ENCODE data around the gene GPC6. TPM values are rescaled to one million over a fixed set of nuclear protein-coding genes. Genes with fewer than 3 reads are reported as not detected.
A peak's percentile ranks its signal among the peaks of the same experiment; 100 is the strongest.

GPC6 gene
- total RNA-seq, 4 donors from 2014 or later: 13.7 to 21.7 (median 16.5) TPM

DNA sequence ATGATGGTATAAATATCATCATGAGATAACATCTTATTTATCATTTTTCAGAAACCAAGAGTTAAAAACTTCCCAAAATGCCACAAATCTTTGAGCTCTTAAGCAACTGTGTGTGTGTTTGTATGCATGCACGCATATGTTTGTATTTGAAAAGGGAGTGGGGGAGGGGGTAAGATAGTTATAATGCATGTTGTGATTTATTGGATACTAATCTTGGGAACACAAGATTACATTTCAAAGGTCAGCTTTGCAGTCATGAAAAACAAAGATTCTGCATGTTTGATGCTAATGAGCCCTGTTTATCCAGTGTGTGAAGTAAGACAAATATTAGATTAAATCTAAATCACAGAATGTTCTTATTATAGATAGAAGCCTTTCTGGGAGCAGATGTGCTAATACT lies 897.0 kb downstream of the GPC6 start:
- Histone ChIP-seq H3K4me1 (no peaks in the 10 kb centered on the region), H3K4me3 (no peak overlapping the region), H3K36me3 (no peaks in the 10 kb centered on the region), H3K27ac (no peak overlapping the region), H3K27me3 (no peaks in the 10 kb centered on the region), H3K9me3 (no peaks in the 10 kb centered on the region)
- no peak for ATAC-seq
- 67 to 100% methylated on average over 1 of the region's 1 CpG for WGBS, 2 donors (ENCODE audit: low coverage in 1 of 2)
- TF ChIP-seq POLR2AphosphoS5 (IDR thresholded peaks at IDR 0.05) (no peak), EP300 (IDR thresholded peaks at IDR 0.05) (no peak), POLR2A (IDR thresholded peaks at IDR 0.05) (no peak)
- TF ChIP-seq, protein P1, sequence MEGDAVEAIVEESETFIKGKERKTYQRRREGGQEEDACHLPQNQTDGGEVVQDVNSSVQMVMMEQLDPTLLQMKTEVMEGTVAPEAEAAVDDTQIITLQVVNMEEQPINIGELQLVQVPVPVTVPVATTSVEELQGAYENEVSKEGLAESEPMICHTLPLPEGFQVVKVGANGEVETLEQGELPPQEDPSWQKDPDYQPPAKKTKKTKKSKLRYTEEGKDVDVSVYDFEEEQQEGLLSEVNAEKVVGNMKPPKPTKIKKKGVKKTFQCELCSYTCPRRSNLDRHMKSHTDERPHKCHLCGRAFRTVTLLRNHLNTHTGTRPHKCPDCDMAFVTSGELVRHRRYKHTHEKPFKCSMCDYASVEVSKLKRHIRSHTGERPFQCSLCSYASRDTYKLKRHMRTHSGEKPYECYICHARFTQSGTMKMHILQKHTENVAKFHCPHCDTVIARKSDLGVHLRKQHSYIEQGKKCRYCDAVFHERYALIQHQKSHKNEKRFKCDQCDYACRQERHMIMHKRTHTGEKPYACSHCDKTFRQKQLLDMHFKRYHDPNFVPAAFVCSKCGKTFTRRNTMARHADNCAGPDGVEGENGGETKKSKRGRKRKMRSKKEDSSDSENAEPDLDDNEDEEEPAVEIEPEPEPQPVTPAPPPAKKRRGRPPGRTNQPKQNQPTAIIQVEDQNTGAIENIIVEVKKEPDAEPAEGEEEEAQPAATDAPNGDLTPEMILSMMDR (IDR thresholded peaks at IDR 0.05): no peak

DNA sequence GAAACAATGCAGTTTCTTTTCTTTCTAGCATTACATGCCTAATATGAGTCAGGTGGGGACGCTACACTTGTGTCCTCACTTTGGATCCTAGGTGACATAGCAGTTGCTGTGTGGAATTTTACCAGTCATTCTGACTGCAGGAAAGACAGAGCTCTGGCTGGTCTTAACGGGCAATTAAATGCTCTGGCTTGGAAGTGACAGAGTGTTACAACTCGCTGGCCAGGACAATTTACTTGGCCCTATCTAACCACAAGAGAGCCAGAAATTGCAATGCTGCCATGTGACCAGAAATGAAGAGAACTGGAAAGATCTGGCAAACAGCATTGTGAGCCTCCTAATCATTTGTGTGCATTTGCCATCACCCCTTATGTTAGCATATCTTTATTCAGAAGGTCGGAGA lies 901.8 kb downstream of the GPC6 start:
- WGBS, 2 donors (ENCODE audit: low coverage in 1 of 2): 35 to 52% methylated on average over 2 to 4 of the region's 4 CpGs
- no peak overlapping the region for H3K4me3 ChIP-seq
- no peaks in the 10 kb centered on the region for H3K36me3 ChIP-seq

DNA sequence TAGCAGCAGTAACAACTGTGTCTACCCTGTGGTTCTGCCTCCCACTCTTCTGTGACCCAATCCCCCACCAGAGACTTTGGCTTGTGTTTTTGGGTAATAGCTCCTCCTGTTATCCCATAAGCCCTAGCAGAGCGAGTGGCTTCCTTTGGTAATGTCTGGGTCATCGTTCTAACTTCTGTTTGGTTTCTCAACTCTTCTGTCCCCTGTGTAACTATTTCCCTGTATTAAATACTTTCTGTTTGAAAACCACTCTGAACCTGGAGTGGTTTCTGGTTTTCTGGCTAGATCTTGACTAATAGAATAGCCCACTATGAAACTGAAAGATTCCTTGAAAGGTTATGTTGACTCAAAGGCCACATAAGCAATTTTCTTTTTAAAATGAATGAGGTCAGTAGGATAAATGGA lies 902.9 kb downstream of the GPC6 start:
- no peak overlapping the region for H3K27ac ChIP-seq
- H3K36me3 ChIP-seq: no peaks in the 10 kb centered on the region
- no peak overlapping the region for H3K4me3 ChIP-seq
- TF ChIP-seq, protein P1 (IDR thresholded peaks at IDR 0.05): no peak
- TF ChIP-seq POLR2A (IDR thresholded peaks at IDR 0.05) (no peak), POLR2AphosphoS5 (IDR thresholded peaks at IDR 0.05) (no peak), EP300 (IDR thresholded peaks at IDR 0.05) (no peak)
- no peaks in the 10 kb centered on the region for H3K9me3 ChIP-seq
- no peaks in the 10 kb centered on the region for H3K4me1 ChIP-seq
- peak; percentile 17 for ATAC-seq
- H3K27me3 ChIP-seq: no peaks in the 10 kb centered on the region
- WGBS, 2 donors (ENCODE audit: low coverage in 1 of 2): 82 to 89% methylated on average over 2 of the region's 2 CpGs

More for the DNA sequence above, 901.8 kb downstream of the GPC6 start:
- H3K27me3 ChIP-seq: no peaks in the 10 kb centered on the region
- H3K27ac ChIP-seq: no peak overlapping the region
- H3K4me1 ChIP-seq: no peaks in the 10 kb centered on the region
- peak; percentile 90 for ATAC-seq
- no peaks in the 10 kb centered on the region for H3K9me3 ChIP-seq
- TF ChIP-seq, protein P1 (IDR thresholded peaks at IDR 0.05): no peak
- TF ChIP-seq POLR2A (IDR thresholded peaks at IDR 0.05): no peak
- TF ChIP-seq EP300 (IDR thresholded peaks at IDR 0.05): no peak
- TF ChIP-seq POLR2AphosphoS5 (IDR thresholded peaks at IDR 0.05): no peak

DNA sequence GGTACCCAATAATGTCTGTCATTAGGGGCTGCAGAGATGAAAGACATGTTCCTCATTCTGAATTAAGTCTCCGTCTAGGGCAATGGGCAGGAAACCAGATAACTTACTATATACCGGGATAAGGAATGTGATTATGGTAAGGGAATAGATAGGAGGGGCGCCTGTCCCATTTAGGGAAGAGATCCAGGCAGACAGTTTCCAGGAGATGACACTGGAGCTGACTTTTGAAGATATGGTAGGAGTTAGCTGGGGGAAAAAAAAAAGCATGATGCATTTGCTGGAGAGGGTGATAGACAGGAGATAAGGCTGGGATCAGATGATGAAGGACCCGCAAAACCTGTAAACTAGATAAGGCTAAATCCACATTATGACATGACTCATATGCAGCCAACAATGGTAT lies 912.2 kb downstream of the GPC6 start:
- 63 to 83% methylated on average over 3 to 4 of the region's 4 CpGs for WGBS, 2 donors (ENCODE audit: low coverage in 1 of 2)
- Histone ChIP-seq H3K4me3 (no peak overlapping the region), H3K27ac (no peak overlapping the region), H3K27me3 (no peaks in the 10 kb centered on the region), H3K9me3 (no peaks in the 10 kb centered on the region), H3K4me1 (no peaks in the 10 kb centered on the region), H3K36me3 (no peaks in the 10 kb centered on the region)
- TF ChIP-seq, protein P1 (IDR thresholded peaks at IDR 0.05): no peak
- no peak for TF ChIP-seq POLR2A (IDR thresholded peaks at IDR 0.05)
- TF ChIP-seq EP300 (IDR thresholded peaks at IDR 0.05): no peak
- TF ChIP-seq POLR2AphosphoS5 (IDR thresholded peaks at IDR 0.05): no peak
- ATAC-seq: no peak

DNA sequence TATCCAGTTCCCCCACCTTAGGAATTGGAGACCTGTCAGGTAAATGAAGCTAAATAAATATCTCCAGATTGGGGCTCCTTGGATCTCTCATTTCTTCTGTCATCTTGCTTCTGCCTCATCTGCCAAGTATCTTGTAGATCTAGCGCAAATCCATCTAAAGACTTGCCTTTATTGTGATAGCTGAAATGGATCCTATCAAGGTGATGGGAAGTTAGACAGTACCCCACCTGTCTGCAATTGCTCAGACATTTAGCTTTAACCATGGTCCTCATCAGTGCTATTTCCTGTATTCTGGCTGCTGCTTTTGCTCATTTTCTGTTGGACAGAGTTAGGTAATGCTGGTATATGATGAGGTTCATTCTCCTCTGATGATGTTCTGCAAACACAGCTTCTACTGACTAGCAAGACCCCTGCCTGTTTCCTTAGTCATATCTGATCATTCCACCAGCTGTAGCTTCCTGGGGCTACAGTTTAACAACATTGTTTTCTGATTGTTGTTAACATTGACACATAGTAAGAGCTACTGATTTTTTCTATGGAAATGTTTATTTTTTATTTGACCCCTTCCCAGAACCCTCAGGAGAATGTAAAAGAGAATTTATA lies 912.9 kb downstream of the GPC6 start:
- ATAC-seq: no peak
- no peak overlapping the region for H3K4me3 ChIP-seq
- H3K36me3 ChIP-seq: no peaks in the 10 kb centered on the region
- H3K9me3 ChIP-seq: no peaks in the 10 kb centered on the region
- H3K27me3 ChIP-seq: no peaks in the 10 kb centered on the region
- H3K27ac ChIP-seq: no peak overlapping the region
- H3K4me1 ChIP-seq: no peaks in the 10 kb centered on the region
- 92 to 100% methylated on average over 1 of the region's 1 CpG for WGBS, 2 donors (ENCODE audit: low coverage in 1 of 2)
- TF ChIP-seq POLR2A (IDR thresholded peaks at IDR 0.05) (no peak), EP300 (IDR thresholded peaks at IDR 0.05) (no peak), POLR2AphosphoS5 (IDR thresholded peaks at IDR 0.05) (no peak)
- TF ChIP-seq, protein P1 (IDR thresholded peaks at IDR 0.05): no peak
